ENCODE measurements around the gene BEAN1. TPM values are rescaled to one million over a fixed set of nuclear protein-coding genes. Genes with fewer than 3 reads are reported as not detected.
"Not testable (repeated sequence)": the region's sequence is repeated elsewhere in the genome, so short reads cannot be mapped to it uniquely, and the experiment has no call there.

BEAN1 gene
- total RNA-seq, 2 experiments from 2014 or later = not detected

- DNase-seq = no peak
- POLR2A ChIA-PET = no interaction called here
- Mint-ChIP-seq H3K4me1 (peaks cover 2% of the 10 kb centered on the region), H3K4me3 (no peak overlapping the region), H3K36me3 (no peaks in the 10 kb centered on the region), H3K27ac (no peak overlapping the region), H3K9me3 (no peaks in the 10 kb centered on the region), H3K27me3 (peaks cover 4% of the 10 kb centered on the region)
- ATAC-seq (ENCODE audit: low read depth) = no peak
These were observed 24.5 kb downstream of the BEAN1 start for GRCh38 chr16:66451548-66451947.

- H3K27ac Mint-ChIP-seq; ATAC-seq (ENCODE audit: low read depth); H3K36me3 Mint-ChIP-seq: not testable (repeated sequence)
These were observed 26.1 kb downstream of the BEAN1 start for GRCh38 chr16:66453230-66453629.

GRCh38 chr16:66454751-66455150, 27.7 kb downstream of the BEAN1 start:
- no peak for DNase-seq
- Mint-ChIP-seq H3K27me3 (peaks cover 7% of the 10 kb centered on the region), H3K9me3 (no peaks in the 10 kb centered on the region), H3K4me1 (peaks cover 2% of the 10 kb centered on the region), H3K36me3 (no peaks in the 10 kb centered on the region), H3K4me3 (no peak overlapping the region), H3K27ac (no peak overlapping the region)
- peak; percentile 47 for ATAC-seq (ENCODE audit: low read depth)
- POLR2A ChIA-PET = interaction anchor here (0.6 kb wide), 1 partner anchor 283 kb away, joined by 8 read pairs; no protein-coding TSS in a partner anchor

More at GRCh38 chr16:66453230-66453629, 26.1 kb downstream of the BEAN1 start:
- H3K27me3 Mint-ChIP-seq, H3K4me3 Mint-ChIP-seq, POLR2A ChIA-PET, H3K9me3 Mint-ChIP-seq, DNase-seq, H3K4me1 Mint-ChIP-seq: not testable (repeated sequence)

DNA sequence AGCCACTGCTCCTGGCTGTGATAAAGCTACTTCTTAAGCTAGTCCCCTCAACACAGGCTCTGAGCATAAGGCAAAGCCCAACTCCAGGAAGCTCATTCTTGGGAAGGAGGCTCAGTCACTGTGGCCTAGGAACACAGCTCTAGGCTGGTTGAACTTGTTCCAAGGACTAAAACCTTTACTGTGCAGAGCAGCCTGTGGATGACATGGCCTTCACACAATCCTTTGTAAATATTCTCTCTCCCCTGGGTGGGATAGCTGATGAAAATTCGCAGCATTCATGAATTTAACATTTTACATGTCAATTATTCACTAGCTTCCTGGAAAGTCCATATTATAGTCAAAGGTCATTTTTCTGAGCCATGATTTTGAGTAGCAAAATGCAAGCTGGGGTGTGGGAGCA, 28.9 kb downstream of the BEAN1 start:
- H3K27ac Mint-ChIP-seq = no peak overlapping the region
- H3K4me1 Mint-ChIP-seq = peaks cover 2% of the 10 kb centered on the region
- peaks cover 9% of the 10 kb centered on the region for H3K27me3 Mint-ChIP-seq
- no peak overlapping the region for H3K4me3 Mint-ChIP-seq
- POLR2A ChIA-PET = interaction anchor here (0.6 kb wide), 1 partner anchor 18 kb away, joined by 3 read pairs; no protein-coding TSS in a partner anchor
- ATAC-seq (ENCODE audit: low read depth) (no peak), DNase-seq (no peak)
- H3K9me3 Mint-ChIP-seq = no peaks in the 10 kb centered on the region
- H3K36me3 Mint-ChIP-seq = no peaks in the 10 kb centered on the region

DNA sequence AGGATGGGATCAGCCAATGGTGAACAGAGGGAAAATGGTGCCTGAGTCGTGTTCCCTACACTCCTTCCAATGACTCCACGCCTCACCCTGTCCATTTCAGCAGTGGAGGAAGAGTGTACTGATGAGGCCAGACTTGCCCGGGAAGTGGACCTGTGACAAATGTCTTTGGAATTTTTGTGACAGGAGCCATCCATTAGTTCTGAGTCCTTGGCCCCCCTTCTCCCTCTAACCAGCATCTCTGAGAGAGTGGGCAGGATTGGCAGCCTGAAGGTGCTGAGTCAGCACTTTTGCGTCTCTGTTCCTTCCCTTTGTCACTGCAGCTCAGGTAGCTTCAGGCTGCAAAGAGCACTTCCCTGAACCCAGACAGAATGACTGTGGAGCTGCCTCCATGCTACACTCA, 30.8 kb downstream of the BEAN1 start:
- ATAC-seq (ENCODE audit: low read depth) (no peak), DNase-seq (no peak)
- Mint-ChIP-seq H3K27ac (no peak overlapping the region), H3K27me3 (peaks cover 20% of the 10 kb centered on the region), H3K4me1 (peaks cover 2% of the 10 kb centered on the region), H3K9me3 (no peaks in the 10 kb centered on the region), H3K4me3 (no peak overlapping the region), H3K36me3 (no peaks in the 10 kb centered on the region)
- POLR2A ChIA-PET = no interaction called here

DNA sequence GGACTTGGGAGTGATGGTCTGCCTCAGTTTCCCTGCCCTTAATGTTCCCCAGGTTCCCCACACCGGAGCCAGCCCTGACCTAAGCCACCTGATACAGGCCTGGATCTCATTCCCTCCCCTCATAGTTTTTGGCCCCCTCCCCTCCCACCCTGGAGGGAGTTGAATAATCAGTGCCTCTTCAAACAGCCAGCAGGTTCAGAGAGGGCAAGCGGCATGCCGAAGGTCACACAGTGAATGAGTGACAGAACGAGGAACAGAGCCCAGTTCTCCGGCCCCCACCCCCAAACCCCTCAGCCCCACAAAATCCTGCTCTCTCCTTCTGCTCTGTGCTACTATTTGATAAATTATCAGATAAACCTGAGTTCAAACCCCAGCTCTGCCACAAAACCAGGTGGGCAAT, 31.2 kb downstream of the BEAN1 start:
- Mint-ChIP-seq H3K4me3 (no peak overlapping the region), H3K27ac (no peak overlapping the region), H3K4me1 (peaks cover 2% of the 10 kb centered on the region), H3K9me3 (no peaks in the 10 kb centered on the region), H3K27me3 (peaks cover 24% of the 10 kb centered on the region), H3K36me3 (no peaks in the 10 kb centered on the region)
- DNase-seq = no peak
- ATAC-seq (ENCODE audit: low read depth) = no peak
- POLR2A ChIA-PET = no interaction called here

GRCh38 chr16:66458853-66459252, 31.8 kb downstream of the BEAN1 start:
- POLR2A ChIA-PET = no interaction called here
- Mint-ChIP-seq H3K4me1 (peaks cover 2% of the 10 kb centered on the region), H3K27ac (no peak overlapping the region), H3K36me3 (no peaks in the 10 kb centered on the region), H3K4me3 (no peak overlapping the region), H3K27me3 (peaks cover 29% of the 10 kb centered on the region), H3K9me3 (no peaks in the 10 kb centered on the region)
- no peak for DNase-seq
- ATAC-seq (ENCODE audit: low read depth) = no peak

DNA sequence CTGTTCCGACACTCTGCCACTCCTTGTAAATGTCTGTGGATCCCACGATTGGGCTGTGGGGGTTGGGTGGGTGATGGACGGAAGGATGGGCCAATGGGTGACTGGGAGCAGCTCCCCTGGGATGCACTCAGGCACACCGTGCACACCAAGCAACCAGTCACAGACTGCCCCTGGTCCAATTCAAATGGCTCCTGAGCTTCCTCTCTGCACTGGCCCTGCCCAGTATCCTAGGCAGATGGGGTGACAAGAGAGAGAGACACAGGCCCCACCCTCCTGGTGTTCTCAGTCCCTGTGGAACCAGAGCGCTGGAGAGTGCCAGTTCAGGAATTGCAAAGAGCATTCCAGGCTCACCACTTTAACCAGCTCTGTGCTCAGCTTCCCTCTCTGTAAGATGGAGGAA, 32.8 kb downstream of the BEAN1 start:
- no peak overlapping the region for H3K27ac Mint-ChIP-seq
- no peaks in the 10 kb centered on the region for H3K9me3 Mint-ChIP-seq
- no peaks in the 10 kb centered on the region for H3K36me3 Mint-ChIP-seq
- ATAC-seq (ENCODE audit: low read depth) = no peak
- H3K4me3 Mint-ChIP-seq = no peak overlapping the region
- no peak for DNase-seq
- POLR2A ChIA-PET = no interaction called here
- no peaks in the 10 kb centered on the region for H3K4me1 Mint-ChIP-seq
- H3K27me3 Mint-ChIP-seq = peaks cover 34% of the 10 kb centered on the region

- POLR2A ChIA-PET = no interaction called here
- no peaks in the 10 kb centered on the region for H3K4me1 Mint-ChIP-seq
- no peaks in the 10 kb centered on the region for H3K9me3 Mint-ChIP-seq
- no peaks in the 10 kb centered on the region for H3K36me3 Mint-ChIP-seq
- no peak for DNase-seq
- peaks cover 43% of the 10 kb centered on the region for H3K27me3 Mint-ChIP-seq
- H3K4me3 Mint-ChIP-seq = no peak overlapping the region
- H3K27ac Mint-ChIP-seq = no peak overlapping the region
- no peak for ATAC-seq (ENCODE audit: low read depth)
These were observed 33.6 kb downstream of the BEAN1 start for GRCh38 chr16:66460703-66461102.

DNA sequence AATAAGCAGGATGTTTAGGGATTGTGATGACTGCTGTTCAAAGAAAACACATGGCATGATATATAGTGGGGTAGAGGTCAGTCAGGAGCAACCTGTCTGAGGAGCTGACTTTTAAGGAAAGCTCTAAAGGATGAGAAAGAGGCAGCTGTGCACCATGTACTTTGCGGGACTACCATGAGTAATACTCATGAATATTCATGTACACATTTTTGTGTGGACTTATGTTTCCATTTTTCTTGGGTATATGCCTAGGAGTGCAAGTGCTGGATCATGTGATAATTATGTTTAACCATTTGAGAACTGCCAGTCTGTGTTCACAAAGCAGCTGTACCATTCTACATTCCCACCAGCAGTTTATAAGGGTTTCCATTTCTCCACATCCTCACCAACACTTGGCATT, 35.8 kb downstream of the BEAN1 start:
- Mint-ChIP-seq H3K9me3 (no peaks in the 10 kb centered on the region), H3K27ac (no peak overlapping the region), H3K36me3 (no peaks in the 10 kb centered on the region), H3K4me3 (no peak overlapping the region), H3K27me3 (peaks cover 48% of the 10 kb centered on the region), H3K4me1 (no peaks in the 10 kb centered on the region)
- ATAC-seq (ENCODE audit: low read depth) (no peak), DNase-seq (no peak)
- POLR2A ChIA-PET = no interaction called here

DNA sequence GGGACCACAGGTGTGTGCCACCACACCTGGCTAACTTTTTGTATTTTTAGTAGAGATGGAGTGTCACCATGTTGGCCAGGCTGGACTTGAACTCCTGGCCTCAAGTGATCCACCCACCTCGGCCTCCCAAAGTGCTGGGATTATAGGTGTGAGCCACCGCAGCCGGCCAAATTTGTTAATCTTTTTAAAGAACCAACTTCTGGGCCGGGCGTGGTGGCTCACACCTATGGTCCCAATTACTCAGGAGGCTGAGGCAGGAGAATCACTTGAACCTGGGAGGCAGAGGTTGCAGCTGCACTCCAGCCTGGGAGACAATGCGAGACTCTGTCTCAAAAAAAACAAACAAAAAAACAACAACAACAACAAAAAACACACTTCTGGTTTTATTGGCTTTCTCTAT, 38.9 kb downstream of the BEAN1 start:
- H3K36me3 Mint-ChIP-seq; DNase-seq; ATAC-seq (ENCODE audit: low read depth); H3K9me3 Mint-ChIP-seq; H3K4me1 Mint-ChIP-seq; POLR2A ChIA-PET; H3K4me3 Mint-ChIP-seq; H3K27ac Mint-ChIP-seq: not testable (repeated sequence)
- H3K27me3 Mint-ChIP-seq = peaks cover 44% of the 10 kb centered on the region

GRCh38 chr16:66466636-66467035, 39.5 kb downstream of the BEAN1 start:
- peaks cover 44% of the 10 kb centered on the region for H3K27me3 Mint-ChIP-seq
- POLR2A ChIA-PET; H3K4me3 Mint-ChIP-seq; H3K36me3 Mint-ChIP-seq; H3K27ac Mint-ChIP-seq; H3K9me3 Mint-ChIP-seq; H3K4me1 Mint-ChIP-seq; DNase-seq; ATAC-seq (ENCODE audit: low read depth): not testable (repeated sequence)

DNA sequence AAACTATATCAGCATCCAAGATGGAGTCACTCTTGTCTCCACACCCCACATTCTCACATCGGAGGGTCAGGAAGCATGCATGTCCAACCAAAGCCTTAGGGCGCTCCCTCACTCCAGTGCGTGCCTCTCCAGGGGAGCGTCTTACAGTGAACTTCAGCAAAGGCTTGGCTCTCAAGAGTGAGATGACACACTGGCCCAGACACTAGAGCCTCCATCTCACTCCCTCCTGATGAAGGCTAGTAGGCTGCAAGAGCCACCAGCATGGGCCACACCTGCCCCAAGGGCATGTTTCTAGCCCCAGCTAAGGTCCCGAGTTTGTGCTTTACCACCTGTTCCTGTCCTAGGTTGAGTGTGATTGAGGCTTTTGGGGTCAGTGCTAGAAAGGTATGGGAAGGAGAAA, 40.5 kb downstream of the BEAN1 start:
- peaks cover 37% of the 10 kb centered on the region for H3K27me3 Mint-ChIP-seq
- H3K4me1 Mint-ChIP-seq = peaks cover 2% of the 10 kb centered on the region
- no peak overlapping the region for H3K4me3 Mint-ChIP-seq
- H3K36me3 Mint-ChIP-seq = no peaks in the 10 kb centered on the region
- DNase-seq (no peak), ATAC-seq (ENCODE audit: low read depth) (no peak)
- H3K9me3 Mint-ChIP-seq = no peaks in the 10 kb centered on the region
- POLR2A ChIA-PET = interaction anchor here (1.1 kb wide), 1 partner anchor 9 kb away, joined by 3 read pairs; no protein-coding TSS in a partner anchor
- no peak overlapping the region for H3K27ac Mint-ChIP-seq

GRCh38 chr16:66468321-66468965, 41.3 kb downstream of the BEAN1 start:
- Mint-ChIP-seq H3K27me3 (peaks cover 29% of the 10 kb centered on the region), H3K4me3 (no peak overlapping the region), H3K4me1 (peaks cover 2% of the 10 kb centered on the region), H3K27ac (no peak overlapping the region), H3K9me3 (no peaks in the 10 kb centered on the region), H3K36me3 (no peaks in the 10 kb centered on the region)
- ATAC-seq (ENCODE audit: low read depth) (no peak), DNase-seq (no peak)
- POLR2A ChIA-PET = interaction anchor here (1.1 kb wide), 1 partner anchor 9 kb away, joined by 3 read pairs; no protein-coding TSS in a partner anchor

All from activated naive CD8-positive, alpha-beta T cell treated with anti-CD3 and anti-CD28 coated beads, Interleukin-2, amount 10 ng/mL, durations not matched to agents 7 days and 5 days (primary cell).